ENCODE results near the gene KLHL15. TPM values are rescaled to one million over a fixed set of nuclear protein-coding genes. Genes with fewer than 3 reads are reported as not detected.

KLHL15 gene
- total and polyA plus RNA-seq, 2 donors (not counting 3 experiments of a cell fraction or from before 2014, with no cell fraction given), result 1.4 to 3.6 TPM

- H3K9me3 ChIP-seq (replicated peaks; ENCODE audit: control insufficient read depth, insufficient read depth, low read length), result no peaks in the 10 kb centered on the region
- FAIRE-seq, result no peak
- H3K9ac ChIP-seq (replicated peaks; ENCODE audit: extremely low read depth, insufficient read depth, low read length), result no peak overlapping the region
- DNase-seq (ENCODE audit: low read depth, low spot score), result no peak
- no peaks in the 10 kb centered on the region for H3K79me2 ChIP-seq (ENCODE audit: control insufficient read depth, insufficient read depth, low read length)
- dilution Hi-C loops (cut with MboI; ENCODE audit: extremely low pct_ligation_motif_present, low sequenced_read_pairs) (no loop called here), intact Hi-C loops (cut with micrococcal nuclease) (no loop called here)
- H3K27me3 ChIP-seq (ENCODE audit: control insufficient read depth in 2 of 2, insufficient read depth in 2 of 2, low read length in 2 of 2), result peaks cover 0 to 2% of the 10 kb centered on the region in 2 experiments
- no peak overlapping the region for H3K27ac ChIP-seq (ENCODE audit: insufficient read depth, low read depth, low read length)
- no TSS peak for BruUV-seq (replicated peaks)
- ChIA-PET POLR2A (no interaction called here), CTCF (no interaction called here)
- H3K4me3 ChIP-seq (replicated peaks in 1 of 3; ENCODE audit: insufficient read depth in 1 of 3, low read depth in 1 of 3, low read length in 3 of 3), result no peak overlapping the region
- no peaks in the 10 kb centered on the region for H4K20me1 ChIP-seq (replicated peaks; ENCODE audit: control insufficient read depth, extremely low read depth, insufficient read depth, low read length)
- TF ChIP-seq POLR2AphosphoS5 (IDR thresholded peaks at IDR 0.05; ENCODE audit: insufficient read depth, low read depth, low read length) (no peak), MYC (IDR thresholded peaks at IDR 0.05; ENCODE audit: low read depth, low read length) (no peak), JUN (IDR thresholded peaks at IDR 0.05; ENCODE audit: borderline replicate concordance, insufficient read depth, insufficient read length, low read depth) (no peak), FOS (IDR thresholded peaks at IDR 0.05; ENCODE audit: borderline replicate concordance, insufficient read depth, low read length) (no peak), EZH2 (IDR thresholded peaks at IDR 0.05; ENCODE audit: borderline replicate concordance, low read depth, low read length, severe bottlenecking) (no peak), GATA2 (IDR thresholded peaks at IDR 0.05; ENCODE audit: insufficient read depth, insufficient read length, low read depth, low read length) (no peak), MAX (IDR thresholded peaks at IDR 0.05; ENCODE audit: insufficient read depth, insufficient read length) (no peak), CTCF (IDR thresholded peaks at IDR 0.05; ENCODE audit: extremely low read depth in 1 of 2, insufficient read depth in 1 of 2, low read depth in 1 of 2, low read length in 2 of 2) (no peak), POLR2A (IDR thresholded peaks at IDR 0.05; ENCODE audit: low read depth, low read length) (no peak)
- no peaks in the 10 kb centered on the region for H3K4me1 ChIP-seq (ENCODE audit: control insufficient read depth, extremely low read depth, insufficient read depth, low read length)
- no peak overlapping the region for H2AFZ ChIP-seq (ENCODE audit: low read depth, low read length)
- no peaks in the 10 kb centered on the region for H3K9me1 ChIP-seq (replicated peaks; ENCODE audit: control insufficient read depth, extremely low read depth, insufficient read depth, low read length)
- H3K4me2 ChIP-seq (ENCODE audit: insufficient read depth, low read length), result no peak overlapping the region
- no peaks in the 10 kb centered on the region for H3K36me3 ChIP-seq (ENCODE audit: control insufficient read depth in 2 of 2, extremely low read depth in 1 of 2, insufficient read depth in 2 of 2, low read length in 2 of 2)
Measured at GRCh38 chrX:23939203-23939602, 87.8 kb downstream of the KLHL15 start.
